Measurements from ENCODE around the gene POFUT2. TPM values are rescaled to one million over a fixed set of nuclear protein-coding genes. Genes with fewer than 3 reads are reported as not detected.

The POFUT2 gene
- total RNA-seq, 2 experiments from 2014 or later = 17.0 to 20.5 TPM

GRCh38 chr21:45310459-45310858 is 22.8 kb upstream of the POFUT2 start:
- CTCF ChIA-PET (ENCODE audit: unreplicated experiment) = no interaction called here
- no peak overlapping the region for H2AFZ ChIP-seq (ENCODE audit: low read length)

GRCh38 chr21:45309987-45310381 is 22.3 kb upstream of the POFUT2 start:
- BruUV-seq (replicated peaks) = no TSS peak
- Histone ChIP-seq H3K27ac (ENCODE audit: low read depth, low read length, poor library complexity, severe bottlenecking) (no peak overlapping the region), H3K9me2 (ENCODE audit: insufficient read depth, low read length) (no peaks in the 10 kb centered on the region), H3K9me3 (ENCODE audit: low read length) (no peaks in the 10 kb centered on the region), H3K79me2 (ENCODE audit: insufficient read depth, low read depth, low read length) (no peaks in the 10 kb centered on the region), H4K20me1 (ENCODE audit: insufficient read depth, low read length) (no peaks in the 10 kb centered on the region), H3K4me1 (ENCODE audit: insufficient read depth, low read length, poor library complexity, severe bottlenecking) (no peaks in the 10 kb centered on the region), H3K36me3 (ENCODE audit: insufficient read depth, low read length) (no peaks in the 10 kb centered on the region), H3K4me2 (ENCODE audit: low read length) (no peak overlapping the region), H3K4me3 (ENCODE audit: low read depth, low read length, poor library complexity, severe bottlenecking) (no peak overlapping the region), H2AFZ (ENCODE audit: low read length) (no peak overlapping the region)
- no peak for TF ChIP-seq CTCF (conservative IDR thresholded peaks at IDR 0.05; ENCODE audit: low read length)
- no peak for TF ChIP-seq EZH2phosphoT487 (IDR thresholded peaks at IDR 0.05; ENCODE audit: borderline replicate concordance, low read depth, low read length)
- DNase-seq (ENCODE audit: low spot score) = no peak
- CTCF ChIA-PET (ENCODE audit: unreplicated experiment) = no interaction called here
- intact Hi-C loops (cut with micrococcal nuclease; ENCODE audit: unreplicated experiment) = loop anchor here (1.0 kb wide), 1 partner anchor 170 kb away; no protein-coding TSS in a partner anchor
- POLR2A ChIA-PET = no interaction called here

More at GRCh38 chr21:45310459-45310858, 22.8 kb upstream of the POFUT2 start:
- BruUV-seq (replicated peaks) = no TSS peak
- H3K36me3 ChIP-seq (ENCODE audit: insufficient read depth, low read length) = no peaks in the 10 kb centered on the region
- no peaks in the 10 kb centered on the region for H3K9me3 ChIP-seq (ENCODE audit: low read length)
- H3K4me1 ChIP-seq (ENCODE audit: insufficient read depth, low read length, poor library complexity, severe bottlenecking) = no peaks in the 10 kb centered on the region
- no peak for TF ChIP-seq EZH2phosphoT487 (IDR thresholded peaks at IDR 0.05; ENCODE audit: borderline replicate concordance, low read depth, low read length)
- no peak for TF ChIP-seq CTCF (conservative IDR thresholded peaks at IDR 0.05; ENCODE audit: low read length)
- intact Hi-C loops (cut with micrococcal nuclease; ENCODE audit: unreplicated experiment) = no loop called here
- H3K4me2 ChIP-seq (ENCODE audit: low read length) = no peak overlapping the region
- no peaks in the 10 kb centered on the region for H3K9me2 ChIP-seq (ENCODE audit: insufficient read depth, low read length)
- no peak for DNase-seq (ENCODE audit: low spot score)
- no peaks in the 10 kb centered on the region for H4K20me1 ChIP-seq (ENCODE audit: insufficient read depth, low read length)
- H3K27ac ChIP-seq (ENCODE audit: low read depth, low read length, poor library complexity, severe bottlenecking) = no peak overlapping the region
- H3K4me3 ChIP-seq (ENCODE audit: low read depth, low read length, poor library complexity, severe bottlenecking) = no peak overlapping the region
- H3K79me2 ChIP-seq (ENCODE audit: insufficient read depth, low read depth, low read length) = no peaks in the 10 kb centered on the region
- POLR2A ChIA-PET = no interaction called here

GRCh38 chr21:45309069-45309986 is 21.6 kb upstream of the POFUT2 start:
- H3K4me1 ChIP-seq (ENCODE audit: insufficient read depth, low read length, poor library complexity, severe bottlenecking) = no peaks in the 10 kb centered on the region
- TF ChIP-seq EZH2phosphoT487 (IDR thresholded peaks at IDR 0.05; ENCODE audit: borderline replicate concordance, low read depth, low read length) (no peak), CTCF (conservative IDR thresholded peaks at IDR 0.05; ENCODE audit: low read length) (peak; percentile 81)
- DNase-seq (ENCODE audit: low spot score) = peak; percentile 22
- BruUV-seq (replicated peaks) = no TSS peak
- no peak overlapping the region for H2AFZ ChIP-seq (ENCODE audit: low read length)
- H3K27ac ChIP-seq (ENCODE audit: low read depth, low read length, poor library complexity, severe bottlenecking) = no peak overlapping the region
- POLR2A ChIA-PET = no interaction called here
- no peaks in the 10 kb centered on the region for H3K79me2 ChIP-seq (ENCODE audit: insufficient read depth, low read depth, low read length)
- H3K9me2 ChIP-seq (ENCODE audit: insufficient read depth, low read length) = no peaks in the 10 kb centered on the region
- H4K20me1 ChIP-seq (ENCODE audit: insufficient read depth, low read length) = no peaks in the 10 kb centered on the region
- no peak overlapping the region for H3K4me3 ChIP-seq (ENCODE audit: low read depth, low read length, poor library complexity, severe bottlenecking)
- intact Hi-C loops (cut with micrococcal nuclease; ENCODE audit: unreplicated experiment) = loop anchor here (1.0 kb wide), 1 partner anchor 169 kb away; no protein-coding TSS in a partner anchor
- no peaks in the 10 kb centered on the region for H3K36me3 ChIP-seq (ENCODE audit: insufficient read depth, low read length)
- H3K9me3 ChIP-seq (ENCODE audit: low read length) = no peaks in the 10 kb centered on the region
- no peak overlapping the region for H3K4me2 ChIP-seq (ENCODE audit: low read length)
- CTCF ChIA-PET (ENCODE audit: unreplicated experiment) = interaction anchor here (0.5 kb wide), 1 partner anchor 881 kb away, joined by 3 read pairs; no protein-coding TSS in a partner anchor
